Measurements from ENCODE around the gene ZSWIM3. TPM values are rescaled to one million over a fixed set of nuclear protein-coding genes. Genes with fewer than 3 reads are reported as not detected.

The ZSWIM3 gene
- total and polyA plus RNA-seq, 5 donors from 2014 or later: 0.90 to 4.2 (median 2.2) TPM

GRCh38 chr20:45919542-45920399, 62.4 kb downstream of the ZSWIM3 start:
- Histone ChIP-seq H3K27ac (ENCODE audit: insufficient read depth, low read length, poor library complexity, severe bottlenecking) (no peak overlapping the region), H3K27me3 (ENCODE audit: control insufficient read depth, insufficient read depth, low read length) (no peaks in the 10 kb centered on the region), H3K4me3 (ENCODE audit: low read depth, low read length) (no peak overlapping the region), H3K4me1 (ENCODE audit: control insufficient read depth, insufficient read depth, low read length, poor library complexity, severe bottlenecking) (no peaks in the 10 kb centered on the region), H3K9me3 (ENCODE audit: control insufficient read depth in 2 of 2, low read length in 2 of 2) (no peaks in the 10 kb centered on the region), H3K36me3 (ENCODE audit: control insufficient read depth, insufficient read depth, low read length) (no peaks in the 10 kb centered on the region)
- ATAC-seq (ENCODE audit: low read depth in 2 of 2) (no peak), DNase-seq (no peak)
- Mint-ChIP-seq H3K27me3 (peaks cover 61% of the 10 kb centered on the region), H3K9me3 (no peaks in the 10 kb centered on the region), H3K4me1 (no peaks in the 10 kb centered on the region), H3K4me3 (no peak overlapping the region), H3K36me3 (no peaks in the 10 kb centered on the region), H3K27ac (peak overlapping the region in 1 of 3 donors; percentile 71)

- Mint-ChIP-seq H3K27ac (no peak overlapping the region), H3K4me3 (no peak overlapping the region), H3K9me3 (no peaks in the 10 kb centered on the region), H3K27me3 (peaks cover 52% of the 10 kb centered on the region), H3K36me3 (no peaks in the 10 kb centered on the region), H3K4me1 (no peaks in the 10 kb centered on the region)
- H3K9me3 ChIP-seq (ENCODE audit: control insufficient read depth in 2 of 2, low read length in 2 of 2): no peaks in the 10 kb centered on the region
- ATAC-seq (ENCODE audit: low read depth in 2 of 2): no peak
- no peaks in the 10 kb centered on the region for H3K27me3 ChIP-seq (ENCODE audit: control insufficient read depth, insufficient read depth, low read length)
- no peak overlapping the region for H3K27ac ChIP-seq (ENCODE audit: insufficient read depth, low read length, poor library complexity, severe bottlenecking)
- H3K4me3 ChIP-seq (ENCODE audit: low read depth, low read length): no peak overlapping the region
- H3K4me1 ChIP-seq (ENCODE audit: control insufficient read depth, insufficient read depth, low read length, poor library complexity, severe bottlenecking): no peaks in the 10 kb centered on the region
- H3K36me3 ChIP-seq (ENCODE audit: control insufficient read depth, insufficient read depth, low read length): no peaks in the 10 kb centered on the region
- no peak for DNase-seq
Measured at GRCh38 chr20:45920462-45921336, 63.3 kb downstream of the ZSWIM3 start.

- Histone ChIP-seq H3K4me3 (ENCODE audit: low read depth, low read length) (no peak overlapping the region), H3K27me3 (ENCODE audit: control insufficient read depth, insufficient read depth, low read length) (no peaks in the 10 kb centered on the region), H3K4me1 (ENCODE audit: control insufficient read depth, insufficient read depth, low read length, poor library complexity, severe bottlenecking) (no peaks in the 10 kb centered on the region), H3K9me3 (ENCODE audit: control insufficient read depth in 2 of 2, low read length in 2 of 2) (no peaks in the 10 kb centered on the region), H3K36me3 (ENCODE audit: control insufficient read depth, insufficient read depth, low read length) (no peaks in the 10 kb centered on the region), H3K27ac (ENCODE audit: insufficient read depth, low read length, poor library complexity, severe bottlenecking) (no peak overlapping the region)
- DNase-seq: no peak
- H3K4me1 Mint-ChIP-seq: no peaks in the 10 kb centered on the region
- ATAC-seq (ENCODE audit: low read depth in 2 of 2): no peak
- H3K36me3 Mint-ChIP-seq: no peaks in the 10 kb centered on the region
- H3K27ac Mint-ChIP-seq: no peak overlapping the region
- H3K4me3 Mint-ChIP-seq: no peak overlapping the region
- no peaks in the 10 kb centered on the region for H3K9me3 Mint-ChIP-seq
- H3K27me3 Mint-ChIP-seq: peaks cover 43% of the 10 kb centered on the region
Measured at GRCh38 chr20:45921337-45922189, 64.1 kb downstream of the ZSWIM3 start.

GRCh38 chr20:45924391-45925261, 67.2 kb downstream of the ZSWIM3 start:
- Mint-ChIP-seq H3K27ac (no peak overlapping the region), H3K27me3 (peaks cover 30% of the 10 kb centered on the region), H3K4me3 (peak overlapping the region in 1 of 4 donors; percentile 66), H3K36me3 (no peaks in the 10 kb centered on the region), H3K4me1 (no peaks in the 10 kb centered on the region), H3K9me3 (no peaks in the 10 kb centered on the region)
- DNase-seq: no peak
- no peaks in the 10 kb centered on the region for H3K27me3 ChIP-seq (ENCODE audit: control insufficient read depth, insufficient read depth, low read length)
- no peaks in the 10 kb centered on the region for H3K9me3 ChIP-seq (ENCODE audit: control insufficient read depth in 2 of 2, low read length in 2 of 2)
- H3K4me1 ChIP-seq (ENCODE audit: control insufficient read depth, insufficient read depth, low read length, poor library complexity, severe bottlenecking): no peaks in the 10 kb centered on the region
- H3K4me3 ChIP-seq (ENCODE audit: low read depth, low read length): no peak overlapping the region
- H3K27ac ChIP-seq (ENCODE audit: insufficient read depth, low read length, poor library complexity, severe bottlenecking): no peak overlapping the region
- H3K36me3 ChIP-seq (ENCODE audit: control insufficient read depth, insufficient read depth, low read length): no peaks in the 10 kb centered on the region
- no peak for ATAC-seq (ENCODE audit: low read depth in 2 of 2)

GRCh38 chr20:45925821-45926506, 68.5 kb downstream of the ZSWIM3 start:
- Histone ChIP-seq H3K27ac (ENCODE audit: insufficient read depth, low read length, poor library complexity, severe bottlenecking) (no peak overlapping the region), H3K9me3 (ENCODE audit: control insufficient read depth in 2 of 2, low read length in 2 of 2) (no peaks in the 10 kb centered on the region), H3K36me3 (ENCODE audit: control insufficient read depth, insufficient read depth, low read length) (no peaks in the 10 kb centered on the region), H3K4me3 (ENCODE audit: low read depth, low read length) (no peak overlapping the region), H3K27me3 (ENCODE audit: control insufficient read depth, insufficient read depth, low read length) (no peaks in the 10 kb centered on the region), H3K4me1 (ENCODE audit: control insufficient read depth, insufficient read depth, low read length, poor library complexity, severe bottlenecking) (no peaks in the 10 kb centered on the region)
- Mint-ChIP-seq H3K4me3 (no peak overlapping the region), H3K36me3 (no peaks in the 10 kb centered on the region), H3K4me1 (no peaks in the 10 kb centered on the region), H3K27me3 (peaks cover 18% of the 10 kb centered on the region), H3K9me3 (no peaks in the 10 kb centered on the region), H3K27ac (no peak overlapping the region)
- ATAC-seq (ENCODE audit: low read depth in 2 of 2) (no peak), DNase-seq (no peak)

GRCh38 chr20:45926731-45927070, 69.3 kb downstream of the ZSWIM3 start:
- H3K27me3 ChIP-seq (ENCODE audit: control insufficient read depth, insufficient read depth, low read length): no peaks in the 10 kb centered on the region
- Mint-ChIP-seq H3K9me3 (no peaks in the 10 kb centered on the region), H3K27ac (no peak overlapping the region), H3K4me1 (no peaks in the 10 kb centered on the region), H3K4me3 (no peak overlapping the region), H3K36me3 (no peaks in the 10 kb centered on the region), H3K27me3 (peaks cover 11% of the 10 kb centered on the region)
- no peaks in the 10 kb centered on the region for H3K4me1 ChIP-seq (ENCODE audit: control insufficient read depth, insufficient read depth, low read length, poor library complexity, severe bottlenecking)
- no peak for DNase-seq
- no peak overlapping the region for H3K27ac ChIP-seq (ENCODE audit: insufficient read depth, low read length, poor library complexity, severe bottlenecking)
- no peaks in the 10 kb centered on the region for H3K9me3 ChIP-seq (ENCODE audit: control insufficient read depth in 2 of 2, low read length in 2 of 2)
- no peak for ATAC-seq (ENCODE audit: low read depth in 2 of 2)
- H3K4me3 ChIP-seq (ENCODE audit: low read depth, low read length): no peak overlapping the region
- H3K36me3 ChIP-seq (ENCODE audit: control insufficient read depth, insufficient read depth, low read length): no peaks in the 10 kb centered on the region
